ENCODE measurements around the gene RAD51.

DNA sequence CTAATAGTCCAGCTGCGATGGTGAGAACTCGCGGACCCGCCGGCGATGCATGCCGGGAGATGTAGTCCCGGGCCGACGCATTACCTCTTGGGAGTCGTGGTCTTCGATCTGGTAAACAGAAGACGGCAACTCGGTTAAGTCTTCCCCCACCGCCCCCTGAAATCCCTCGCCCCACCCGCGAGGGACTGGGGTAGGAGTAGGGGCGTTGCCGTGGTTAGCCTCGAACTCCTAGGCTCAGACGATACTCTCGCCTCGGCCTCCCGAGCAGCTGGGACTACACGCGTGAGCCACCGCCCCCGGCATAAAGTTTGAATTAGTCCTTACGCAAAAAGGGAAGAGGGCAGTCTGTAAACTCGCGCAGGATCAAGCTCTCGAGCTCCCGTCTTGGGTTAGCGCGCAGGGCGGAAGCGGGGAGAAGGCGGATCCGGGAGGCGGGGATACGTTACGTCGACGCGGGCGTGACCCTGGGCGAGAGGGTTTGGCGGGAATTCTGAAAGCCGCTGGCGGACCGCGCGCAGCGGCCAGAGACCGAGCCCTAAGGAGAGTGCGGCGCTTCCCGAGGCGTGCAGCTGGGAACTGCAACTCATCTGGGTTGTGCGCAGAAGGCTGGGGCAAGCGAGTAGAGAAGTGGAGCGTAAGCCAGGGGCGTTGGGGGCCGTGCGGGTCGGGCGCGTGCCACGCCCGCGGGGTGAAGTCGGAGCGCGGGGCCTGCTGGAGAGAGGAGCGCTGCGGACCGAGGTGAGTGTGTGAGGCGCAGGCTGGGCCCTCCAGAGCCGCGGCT is at the start of gene RAD51:
- TF ChIP-seq, protein P1, sequence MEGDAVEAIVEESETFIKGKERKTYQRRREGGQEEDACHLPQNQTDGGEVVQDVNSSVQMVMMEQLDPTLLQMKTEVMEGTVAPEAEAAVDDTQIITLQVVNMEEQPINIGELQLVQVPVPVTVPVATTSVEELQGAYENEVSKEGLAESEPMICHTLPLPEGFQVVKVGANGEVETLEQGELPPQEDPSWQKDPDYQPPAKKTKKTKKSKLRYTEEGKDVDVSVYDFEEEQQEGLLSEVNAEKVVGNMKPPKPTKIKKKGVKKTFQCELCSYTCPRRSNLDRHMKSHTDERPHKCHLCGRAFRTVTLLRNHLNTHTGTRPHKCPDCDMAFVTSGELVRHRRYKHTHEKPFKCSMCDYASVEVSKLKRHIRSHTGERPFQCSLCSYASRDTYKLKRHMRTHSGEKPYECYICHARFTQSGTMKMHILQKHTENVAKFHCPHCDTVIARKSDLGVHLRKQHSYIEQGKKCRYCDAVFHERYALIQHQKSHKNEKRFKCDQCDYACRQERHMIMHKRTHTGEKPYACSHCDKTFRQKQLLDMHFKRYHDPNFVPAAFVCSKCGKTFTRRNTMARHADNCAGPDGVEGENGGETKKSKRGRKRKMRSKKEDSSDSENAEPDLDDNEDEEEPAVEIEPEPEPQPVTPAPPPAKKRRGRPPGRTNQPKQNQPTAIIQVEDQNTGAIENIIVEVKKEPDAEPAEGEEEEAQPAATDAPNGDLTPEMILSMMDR (IDR thresholded peaks at IDR 0.05): no peak
- peak; percentile 74 for TF ChIP-seq POLR2A (IDR thresholded peaks at IDR 0.05)

All from ovary (tissue), 3 donors.